SH-SY5Y (cell line): ENCODE data around the gene GEMIN4.

Experiments used
- GATA2 ChIP-seq: IDR thresholded peaks from 2 replicates; pipeline ENCODE4 v1.6.1; 2011; ENCODE audit warnings: mild to moderate bottlenecking, low read depth, low read length
- GATA3 ChIP-seq: IDR thresholded peaks from 2 replicates; pipeline ENCODE4 v1.6.1; 2011; ENCODE audit warnings: low read depth, mild to moderate bottlenecking, low read length, moderate library complexity

Gene GEMIN4

GRCh38 chr17:728911-729310, 23.2 kb downstream of the GEMIN4 start:
- TF ChIP-seq GATA2 (no peak), GATA3 (no peak)

- TF ChIP-seq GATA2 (no peak), GATA3 (no peak)
Measured at GRCh38 chr17:726271-726919, 25.7 kb downstream of the GEMIN4 start.

GRCh38 chr17:725746-726145, 26.3 kb downstream of the GEMIN4 start:
- TF ChIP-seq GATA3 (no peak), GATA2 (no peak)

GRCh38 chr17:725084-725483, 27.0 kb downstream of the GEMIN4 start:
- TF ChIP-seq GATA2: no peak
- no peak for TF ChIP-seq GATA3

- no peak for TF ChIP-seq GATA3
- no peak for TF ChIP-seq GATA2
Measured at GRCh38 chr17:721540-721937, 30.5 kb downstream of the GEMIN4 start.

GRCh38 chr17:720706-721539, 31.1 kb downstream of the GEMIN4 start:
- TF ChIP-seq GATA3 (no peak), GATA2 (no peak)

- no peak for TF ChIP-seq GATA2
- no peak for TF ChIP-seq GATA3
Measured at GRCh38 chr17:718075-718474, 34.0 kb downstream of the GEMIN4 start.

- TF ChIP-seq GATA2: no peak
- TF ChIP-seq GATA3: no peak
Measured at GRCh38 chr17:708132-708531, 43.9 kb downstream of the GEMIN4 start.

- TF ChIP-seq GATA3: no peak
- no peak for TF ChIP-seq GATA2
Measured at GRCh38 chr17:705863-706262, 46.2 kb downstream of the GEMIN4 start.

GRCh38 chr17:705011-705410, 47.1 kb downstream of the GEMIN4 start:
- TF ChIP-seq GATA2 (no peak), GATA3 (no peak)

GRCh38 chr17:704111-704864, 47.8 kb downstream of the GEMIN4 start:
- TF ChIP-seq GATA2: no peak

- TF ChIP-seq GATA3 (no peak), GATA2 (no peak)
Measured at GRCh38 chr17:703081-703875, 48.8 kb downstream of the GEMIN4 start.

GRCh38 chr17:700504-701094, 51.5 kb downstream of the GEMIN4 start:
- TF ChIP-seq GATA2: no peak
- TF ChIP-seq GATA3: no peak
